Testis (tissue), 3 donors: Measurements from ENCODE around the gene MMD2. TPM values are rescaled to one million over a fixed set of nuclear protein-coding genes. Genes with fewer than 3 reads are reported as not detected.
"Not testable (repeated sequence)": the region's sequence is repeated elsewhere in the genome, so short reads cannot be mapped to it uniquely, and the experiment has no call there.

Experiments used
- DNase-seq: peaks from one replicate; pipeline ENCODE4 v3.0.0-alpha.2; 2019
- H3K27ac ChIP-seq, 2 donors: fragments of 200-600 bp; sonication (generic); one replicate each; pipeline ENCODE4 v1.5.1; 2019
- H3K27me3 ChIP-seq: fragments of 200-600 bp; sonication (generic); one replicate; pipeline ENCODE4 v1.5.1; 2019
- H3K36me3 ChIP-seq: fragments of 200-600 bp; sonication (generic); one replicate; pipeline ENCODE4 v1.5.1; 2017; ENCODE audit warnings: low read depth; ENCODE audit errors: missing control alignments
- H3K4me1 ChIP-seq: fragments of 200-600 bp; sonication (generic); one replicate; pipeline ENCODE4 v1.5.1; 2019
- H3K4me3 ChIP-seq, 2 donors: fragments of 200-600 bp; sonication (generic); one replicate each; pipeline ENCODE4 v1.5.1; 2017 to 2019
- H3K9me3 ChIP-seq: fragments of 200-600 bp; sonication (generic); one replicate; pipeline ENCODE4 v1.5.1; 2017
- CTCF ChIP-seq, 3 experiments: fragments of 450-650 bp in 2 of 3; fragments of 200-600 bp in 1 of 3; sonication (generic) in 1 of 3; IDR thresholded peaks; one replicate each; pipeline ENCODE4 v1.5.1; 2016 to 2019; ENCODE audit warnings: antibody characterized with exemption in 3 of 3, mild to moderate bottlenecking in 2 of 3, moderate library complexity in 1 of 3
- POLR2A ChIP-seq: fragments of 450-650 bp; IDR thresholded peaks from one replicate; pipeline ENCODE4 v1.6.1; 2017; ENCODE audit warnings: antibody characterized with exemption, mild to moderate bottlenecking, moderate library complexity
- WGBS, 2 donors: methylation state at CpG; one replicate each; pipeline ENCODE4 v1.1.5; 2018; 5-methylcytosine and 5-hydroxymethylcytosine counted together
- intact Hi-C: fragments of 100-400 bp; cut with DNase I; formaldehyde crosslinking; loops from one replicate; pipeline ENCODE4 v1.15.1; 2023; ENCODE audit warnings: low total_unique reads
- polyA plus RNA-seq: library from polyadenylated mRNA; stranded (reverse); fragments of 350-450 nt; fragmentation: Illumina TruSeq; extraction: RNeasy Lipid Tissue Mini Kit (QIAGEN cat#74804); gene quantifications from one replicate; pipeline ENCODE4 v1.2.3, GENCODE V29; 2014; ENCODE audit warnings: low read depth, low replicate concordance; ENCODE audit not compliant: insufficient read depth
- total RNA-seq, 2 donors: library from RNA; depleted of rRNA; stranded (reverse); fragments of >200 nt; gene quantifications; one replicate each; pipeline ENCODE4 v1.2.3, GENCODE V29; 2016

The MMD2 gene
- total and polyA plus RNA-seq, 3 donors from 2014 or later = 20.4 to 32.0 (median 21.6) TPM

- no peaks in the 10 kb centered on the region for H3K4me1 ChIP-seq
- no peak overlapping the region for H3K4me3 ChIP-seq
- no peak for TF ChIP-seq POLR2A
- TF ChIP-seq CTCF (IDR thresholded peaks at IDR 0.05) = no peak
- no peak for DNase-seq
- H3K36me3 ChIP-seq = no peaks in the 10 kb centered on the region
- WGBS, 2 donors = 82 to 85% methylated on average over 4 to 8 of the region's 8 CpGs
- intact Hi-C loops = no loop called here
- H3K9me3 ChIP-seq = no peaks in the 10 kb centered on the region
- H3K27ac ChIP-seq = no peak overlapping the region
- H3K27me3 ChIP-seq = no peaks in the 10 kb centered on the region
Observed at GRCh38 chr7:4993471-4993870, 34.5 kb upstream of the MMD2 start.

- intact Hi-C loops, DNase-seq, H3K9me3 ChIP-seq, H3K27me3 ChIP-seq, H3K4me3 ChIP-seq, H3K27ac ChIP-seq, H3K36me3 ChIP-seq, H3K4me1 ChIP-seq: not testable (repeated sequence)
- WGBS, 2 donors = 27% methylated on average over 1 of the region's 2 CpGs; no CpG with 5 or more reads in 1 of the 2 donors
Observed at GRCh38 chr7:4982741-4983140, 23.8 kb upstream of the MMD2 start.

- H3K4me1 ChIP-seq, H3K27ac ChIP-seq, H3K4me3 ChIP-seq, H3K9me3 ChIP-seq, H3K27me3 ChIP-seq, DNase-seq, H3K36me3 ChIP-seq, intact Hi-C loops: not testable (repeated sequence)
- WGBS, 2 donors = 90 to 98% methylated on average over 17 of the region's 17 CpGs
Observed at GRCh38 chr7:4981295-4981890, 22.4 kb upstream of the MMD2 start.

- H3K4me3 ChIP-seq, H3K9me3 ChIP-seq, H3K4me1 ChIP-seq, intact Hi-C loops, H3K36me3 ChIP-seq, H3K27ac ChIP-seq, H3K27me3 ChIP-seq: not testable (repeated sequence)
- WGBS, 2 donors = 49 to 77% methylated on average over 13 of the region's 13 CpGs
- peak; percentile 12 for DNase-seq
Observed at GRCh38 chr7:4975626-4976025, 16.6 kb upstream of the MMD2 start.

GRCh38 chr7:4973728-4974198, 14.8 kb upstream of the MMD2 start:
- H3K27me3 ChIP-seq = no peaks in the 10 kb centered on the region
- intact Hi-C loops = no loop called here
- peak overlapping the region; percentile 87 to 91 for H3K4me3 ChIP-seq
- no peaks in the 10 kb centered on the region for H3K9me3 ChIP-seq
- DNase-seq = peak; percentile 93
- H3K27ac ChIP-seq = peak overlapping the region; percentile 83 to 96
- TF ChIP-seq POLR2A (no peak), CTCF (IDR thresholded peaks at IDR 0.05) (peak; percentile 63 to 89 (median 75))
- H3K36me3 ChIP-seq = no peaks in the 10 kb centered on the region
- peaks cover 7% of the 10 kb centered on the region for H3K4me1 ChIP-seq
- 2 to 4% methylated on average over 24 to 40 of the region's 41 CpGs for WGBS, 2 donors

- peak; percentile 10 for DNase-seq
- H3K27ac ChIP-seq, H3K9me3 ChIP-seq, H3K4me3 ChIP-seq, H3K36me3 ChIP-seq, H3K27me3 ChIP-seq, H3K4me1 ChIP-seq, intact Hi-C loops: not testable (repeated sequence)
- 73 to 90% methylated on average over 7 to 10 of the region's 10 CpGs for WGBS, 2 donors
Observed at GRCh38 chr7:4972446-4972845, 13.5 kb upstream of the MMD2 start.
